Activated CD4-positive, CD25-positive, alpha-beta regulatory T cell treated with anti-CD3 and anti-CD28 coated beads, Interleukin-2, amount 50 U/mL, for 24 hours (primary cell): ENCODE results near the gene KCNJ2.

Experiments
- ATAC-seq, 2 donors: fragments of 150-1000 bp; cut with Tn5 transposase; one replicate each; pipeline ENCODE4 v1.10.0; 2021; ENCODE audit warnings: mild to moderate bottlenecking in 1 of 2, moderate library complexity in 1 of 2

KCNJ2 gene

GRCh38 chr17:70159980-70160379 is 9.4 kb upstream of the KCNJ2 start:
- no peak for ATAC-seq

- no peak for ATAC-seq
Observed at GRCh38 chr17:70161519-70161918, 7.8 kb upstream of the KCNJ2 start.

- no peak for ATAC-seq
Observed at GRCh38 chr17:70165383-70165782, 3.9 kb upstream of the KCNJ2 start.

GRCh38 chr17:70166615-70167014 is 2.7 kb upstream of the KCNJ2 start:
- ATAC-seq, result no peak

- no peak for ATAC-seq
Observed at GRCh38 chr17:70168044-70168976, 1.0 kb upstream of the KCNJ2 start.

- no peak for ATAC-seq
Observed at GRCh38 chr17:70169709-70170597, 621 bp downstream of the KCNJ2 start.

- no peak for ATAC-seq
Observed at GRCh38 chr17:70171159-70171558, 1.8 kb downstream of the KCNJ2 start.

GRCh38 chr17:70172449-70172848 is 3.1 kb downstream of the KCNJ2 start:
- ATAC-seq, result no peak

- ATAC-seq, result no peak
Observed at GRCh38 chr17:70172923-70173322, 3.6 kb downstream of the KCNJ2 start.

- no peak for ATAC-seq
Observed at GRCh38 chr17:70173681-70174080, 4.3 kb downstream of the KCNJ2 start.

GRCh38 chr17:70181376-70181775 is 12.0 kb downstream of the KCNJ2 start:
- ATAC-seq, result no peak

- ATAC-seq, result no peak
Observed at GRCh38 chr17:70181866-70182265, 12.5 kb downstream of the KCNJ2 start.

GRCh38 chr17:70183508-70183907 is 14.2 kb downstream of the KCNJ2 start:
- ATAC-seq, result no peak

GRCh38 chr17:70184207-70184606 is 14.9 kb downstream of the KCNJ2 start:
- ATAC-seq, result no peak

- no peak for ATAC-seq
Observed at GRCh38 chr17:70184770-70185169, 15.4 kb downstream of the KCNJ2 start.

GRCh38 chr17:70185285-70185684 is 16.0 kb downstream of the KCNJ2 start:
- no peak for ATAC-seq

- no peak for ATAC-seq
Observed at GRCh38 chr17:70187383-70187782, 18.1 kb downstream of the KCNJ2 start.

GRCh38 chr17:70190959-70191805 is 21.9 kb downstream of the KCNJ2 start:
- ATAC-seq, result no peak

GRCh38 chr17:70195091-70195490 is 25.8 kb downstream of the KCNJ2 start:
- ATAC-seq, result no peak

- no peak for ATAC-seq
Observed at GRCh38 chr17:70201872-70202419, 32.6 kb downstream of the KCNJ2 start.

- ATAC-seq, result no peak
Observed at GRCh38 chr17:70202840-70203239, 33.5 kb downstream of the KCNJ2 start.

- ATAC-seq, result no peak
Observed at GRCh38 chr17:70204431-70204830, 35.1 kb downstream of the KCNJ2 start.
